ENCODE results near the gene CRB3.

CRB3 gene, protein sequence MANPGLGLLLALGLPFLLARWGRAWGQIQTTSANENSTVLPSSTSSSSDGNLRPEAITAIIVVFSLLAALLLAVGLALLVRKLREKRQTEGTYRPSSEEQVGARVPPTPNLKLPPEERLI

DNA sequence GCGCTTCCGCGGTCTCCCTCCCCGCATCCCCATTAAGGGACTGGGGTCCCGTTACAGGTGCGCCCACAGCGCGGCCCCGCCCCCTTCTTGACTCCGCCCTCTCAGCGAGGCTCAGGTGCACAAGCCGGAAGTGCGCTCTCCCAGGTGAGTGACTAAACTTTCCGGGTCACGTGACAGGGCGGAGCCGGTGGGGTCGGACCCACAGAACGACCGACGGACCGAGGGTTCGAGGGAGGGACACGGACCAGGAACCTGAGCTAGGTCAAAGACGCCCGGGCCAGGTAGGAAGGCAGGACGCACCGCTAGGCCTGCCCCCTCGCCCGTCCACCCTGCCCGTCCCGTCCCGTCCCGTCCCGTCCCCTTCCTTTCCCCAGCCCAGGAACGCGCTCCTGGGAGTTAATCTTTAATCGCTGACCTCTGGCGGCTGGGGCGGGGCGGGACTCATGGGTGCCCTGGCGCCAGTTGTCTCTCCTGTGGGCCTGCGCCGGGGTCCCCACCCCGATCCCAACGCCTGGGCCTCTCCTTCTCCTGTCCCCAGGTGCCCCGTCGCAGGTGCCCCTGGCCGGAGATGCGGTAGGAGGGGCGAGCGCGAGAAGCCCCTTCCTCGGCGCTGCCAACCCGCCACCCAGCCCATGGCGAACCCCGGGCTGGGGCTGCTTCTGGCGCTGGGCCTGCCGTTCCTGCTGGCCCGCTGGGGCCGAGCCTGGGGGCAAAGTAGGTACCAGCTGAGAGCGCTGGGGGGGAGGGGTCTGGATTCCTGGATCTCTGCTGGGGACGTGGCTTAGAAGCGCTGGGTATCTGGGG is at the start of gene CRB3:
Gene CRB3, plus strand, starts transcription at position 202 of the 804 bp plus-strand sequence. Its CDS starts 431 bp downstream, at position 633.
- Histone ChIP-seq H3K4me3 (ENCODE audit: low read depth in 1 of 2, low read length in 2 of 2) (peak within 1 kb of the TSS; percentile 61 to 74), H3K9ac (ENCODE audit: low read depth in 1 of 2, low read length in 2 of 2) (peak within 1 kb of the TSS; percentile 74 to 95), H3K9me3 (ENCODE audit: control insufficient read depth in 1 of 2, low read length in 2 of 2) (no peaks in the 10 kb centered on the region), H3K36me3 (ENCODE audit: control insufficient read depth in 1 of 2, insufficient read depth in 2 of 2, low read length in 2 of 2) (peaks cover 6 to 19% of the 10 kb centered on the region in 2 donors), H3K27me3 (ENCODE audit: control insufficient read depth in 1 of 2, insufficient read depth in 2 of 2, low read length in 2 of 2) (no peaks in the 10 kb centered on the region), H3K4me1 (ENCODE audit: control insufficient read depth in 1 of 2, insufficient read depth in 2 of 2, low read length in 2 of 2) (peaks cover 5 to 13% of the 10 kb centered on the region in 2 donors), H3K27ac (ENCODE audit: low read depth, low read length) (peak within 1 kb of the TSS; percentile 87)

- Histone ChIP-seq H3K9ac (ENCODE audit: low read depth in 1 of 2, low read length in 2 of 2) (no peak overlapping the region), H3K4me3 (ENCODE audit: low read depth in 1 of 2, low read length in 2 of 2) (no peak overlapping the region), H3K27me3 (ENCODE audit: control insufficient read depth in 1 of 2, insufficient read depth in 2 of 2, low read length in 2 of 2) (no peaks in the 10 kb centered on the region), H3K4me1 (ENCODE audit: control insufficient read depth in 1 of 2, insufficient read depth in 2 of 2, low read length in 2 of 2) (peaks cover 0 to 7% of the 10 kb centered on the region in 2 donors), H3K36me3 (ENCODE audit: control insufficient read depth in 1 of 2, insufficient read depth in 2 of 2, low read length in 2 of 2) (peaks cover 42 to 55% of the 10 kb centered on the region in 2 donors), H3K9me3 (ENCODE audit: control insufficient read depth in 1 of 2, low read length in 2 of 2) (no peaks in the 10 kb centered on the region), H3K27ac (ENCODE audit: low read depth, low read length) (no peak overlapping the region)
These were observed 49.1 kb upstream of the CRB3 start for GRCh38 chr19:6414793-6415590.

GRCh38 chr19:6415591-6416190 is 48.4 kb upstream of the CRB3 start:
- Histone ChIP-seq H3K4me1 (ENCODE audit: control insufficient read depth in 1 of 2, insufficient read depth in 2 of 2, low read length in 2 of 2) (peaks cover 0 to 7% of the 10 kb centered on the region in 2 donors), H3K27ac (ENCODE audit: low read depth, low read length) (no peak overlapping the region), H3K9ac (ENCODE audit: low read depth in 1 of 2, low read length in 2 of 2) (no peak overlapping the region), H3K9me3 (ENCODE audit: control insufficient read depth in 1 of 2, low read length in 2 of 2) (no peaks in the 10 kb centered on the region), H3K4me3 (ENCODE audit: low read depth in 1 of 2, low read length in 2 of 2) (no peak overlapping the region), H3K27me3 (ENCODE audit: control insufficient read depth in 1 of 2, insufficient read depth in 2 of 2, low read length in 2 of 2) (no peaks in the 10 kb centered on the region), H3K36me3 (ENCODE audit: control insufficient read depth in 1 of 2, insufficient read depth in 2 of 2, low read length in 2 of 2) (peaks cover 42 to 62% of the 10 kb centered on the region in 2 donors)

DNA sequence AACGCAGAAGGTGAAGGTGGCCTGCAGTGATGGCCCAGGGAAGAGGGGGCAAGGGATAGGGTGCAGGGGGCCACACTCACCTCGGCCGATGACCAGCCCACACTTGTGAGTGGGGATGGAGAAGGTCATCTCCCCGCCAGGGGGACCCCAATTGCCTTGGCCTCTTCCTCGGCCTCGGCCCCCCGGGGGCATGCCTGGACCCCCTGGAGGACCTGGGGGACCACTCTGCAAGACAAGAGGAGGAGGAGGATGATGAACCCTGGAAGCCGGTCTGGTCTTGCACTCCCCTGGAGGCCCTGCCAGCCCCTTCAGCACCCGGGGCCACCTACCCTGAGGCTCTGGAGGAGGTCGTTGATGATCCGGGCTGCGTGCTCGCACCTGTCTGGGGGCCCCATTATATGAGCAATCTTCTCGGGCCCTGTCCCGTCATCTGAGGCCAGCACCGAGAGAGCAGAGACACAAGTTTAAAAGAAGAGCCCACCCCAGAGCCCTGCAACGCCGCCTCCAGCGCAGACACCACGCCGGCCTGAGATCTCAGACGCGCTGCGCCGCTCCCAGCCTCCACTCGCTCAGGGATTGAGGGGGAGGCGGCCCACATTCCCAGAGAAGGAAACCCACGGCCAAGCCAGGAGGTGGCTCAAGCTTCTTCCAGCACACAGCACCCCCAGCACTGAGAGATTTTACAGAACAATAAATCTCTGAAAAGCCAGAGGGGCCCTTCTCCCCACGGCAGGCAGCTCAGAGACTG is 47.2 kb upstream of the CRB3 start:
- Histone ChIP-seq H3K4me3 (ENCODE audit: low read depth in 1 of 2, low read length in 2 of 2) (no peak overlapping the region), H3K27me3 (ENCODE audit: control insufficient read depth in 1 of 2, insufficient read depth in 2 of 2, low read length in 2 of 2) (no peaks in the 10 kb centered on the region), H3K4me1 (ENCODE audit: control insufficient read depth in 1 of 2, insufficient read depth in 2 of 2, low read length in 2 of 2) (peaks cover 0 to 7% of the 10 kb centered on the region in 2 donors), H3K9me3 (ENCODE audit: control insufficient read depth in 1 of 2, low read length in 2 of 2) (no peaks in the 10 kb centered on the region), H3K36me3 (ENCODE audit: control insufficient read depth in 1 of 2, insufficient read depth in 2 of 2, low read length in 2 of 2) (peaks cover 42 to 74% of the 10 kb centered on the region in 2 donors), H3K9ac (ENCODE audit: low read depth in 1 of 2, low read length in 2 of 2) (no peak overlapping the region), H3K27ac (ENCODE audit: low read depth, low read length) (no peak overlapping the region)

- no peak overlapping the region for H3K9ac ChIP-seq (ENCODE audit: low read depth in 1 of 2, low read length in 2 of 2)
- H3K27me3 ChIP-seq (ENCODE audit: control insufficient read depth in 1 of 2, insufficient read depth in 2 of 2, low read length in 2 of 2): no peaks in the 10 kb centered on the region
- peaks cover 42 to 75% of the 10 kb centered on the region in 2 donors for H3K36me3 ChIP-seq (ENCODE audit: control insufficient read depth in 1 of 2, insufficient read depth in 2 of 2, low read length in 2 of 2)
- H3K4me1 ChIP-seq (ENCODE audit: control insufficient read depth in 1 of 2, insufficient read depth in 2 of 2, low read length in 2 of 2): peaks cover 10 to 12% of the 10 kb centered on the region in 2 donors
- no peak overlapping the region for H3K27ac ChIP-seq (ENCODE audit: low read depth, low read length)
- H3K9me3 ChIP-seq (ENCODE audit: control insufficient read depth in 1 of 2, low read length in 2 of 2): no peaks in the 10 kb centered on the region
- no peak overlapping the region for H3K4me3 ChIP-seq (ENCODE audit: low read depth in 1 of 2, low read length in 2 of 2)
These were observed 46.1 kb upstream of the CRB3 start for GRCh38 chr19:6417713-6418561.

- no peak overlapping the region for H3K27ac ChIP-seq (ENCODE audit: low read depth, low read length)
These were observed 45.5 kb upstream of the CRB3 start for GRCh38 chr19:6418562-6418932.

DNA sequence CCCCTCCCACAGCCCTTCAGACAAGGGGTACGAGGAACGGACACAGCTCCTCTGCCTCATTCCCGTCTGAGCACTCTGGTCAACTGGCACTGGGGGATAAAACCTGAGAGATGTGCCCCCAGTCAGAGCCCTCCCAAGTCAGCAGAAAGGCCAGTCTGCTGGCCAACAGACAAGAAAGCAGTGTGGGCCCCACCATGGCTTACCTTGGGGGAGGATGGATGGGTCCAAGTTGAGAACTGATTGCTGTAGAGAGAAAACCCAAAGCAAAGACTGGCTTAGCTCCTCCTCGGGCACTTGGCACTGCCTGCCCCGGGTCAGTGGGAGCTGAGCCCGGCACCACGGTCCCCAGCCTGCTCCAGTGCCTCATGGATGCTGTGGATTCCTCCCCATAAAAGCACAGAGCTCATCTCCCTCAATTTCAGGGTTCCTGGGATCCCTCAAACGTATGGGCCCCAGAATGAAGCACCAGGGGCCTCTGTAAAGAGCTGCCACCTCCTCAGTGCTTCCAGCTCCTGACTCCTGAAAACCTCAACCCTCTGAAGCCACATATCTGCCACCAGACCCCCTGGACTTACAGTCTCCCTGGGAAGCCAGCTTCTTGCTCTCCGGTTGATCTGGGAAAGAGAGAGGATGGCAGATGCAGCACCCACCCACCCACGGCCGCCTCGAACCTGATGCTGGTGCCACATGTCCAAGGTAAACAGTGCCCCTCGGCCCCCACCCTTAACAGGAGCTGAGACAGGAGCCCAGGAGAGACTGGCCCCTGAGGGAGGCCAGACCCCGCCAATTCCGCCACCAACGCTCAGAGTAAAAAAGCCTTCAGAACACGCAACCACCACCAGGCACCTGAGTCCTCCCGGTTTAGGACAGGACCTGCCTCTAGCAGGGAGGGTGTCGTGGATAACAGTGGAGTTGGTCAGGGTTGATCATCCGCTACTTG is 42.7 kb upstream of the CRB3 start:
- Histone ChIP-seq H3K4me1 (ENCODE audit: control insufficient read depth in 1 of 2, insufficient read depth in 2 of 2, low read length in 2 of 2) (peaks cover 21 to 25% of the 10 kb centered on the region in 2 donors), H3K9ac (ENCODE audit: low read depth in 1 of 2, low read length in 2 of 2) (no peak overlapping the region), H3K27me3 (ENCODE audit: control insufficient read depth in 1 of 2, insufficient read depth in 2 of 2, low read length in 2 of 2) (no peaks in the 10 kb centered on the region), H3K9me3 (ENCODE audit: control insufficient read depth in 1 of 2, low read length in 2 of 2) (no peaks in the 10 kb centered on the region), H3K27ac (ENCODE audit: low read depth, low read length) (no peak overlapping the region), H3K4me3 (ENCODE audit: low read depth in 1 of 2, low read length in 2 of 2) (no peak overlapping the region), H3K36me3 (ENCODE audit: control insufficient read depth in 1 of 2, insufficient read depth in 2 of 2, low read length in 2 of 2) (peaks cover 30 to 56% of the 10 kb centered on the region in 2 donors)

More at GRCh38 chr19:6418562-6418932, 45.5 kb upstream of the CRB3 start:
- Histone ChIP-seq H3K4me1 (ENCODE audit: control insufficient read depth in 1 of 2, insufficient read depth in 2 of 2, low read length in 2 of 2) (peaks cover 16 to 18% of the 10 kb centered on the region in 2 donors), H3K4me3 (ENCODE audit: low read depth in 1 of 2, low read length in 2 of 2) (no peak overlapping the region), H3K9me3 (ENCODE audit: control insufficient read depth in 1 of 2, low read length in 2 of 2) (no peaks in the 10 kb centered on the region), H3K27me3 (ENCODE audit: control insufficient read depth in 1 of 2, insufficient read depth in 2 of 2, low read length in 2 of 2) (no peaks in the 10 kb centered on the region), H3K9ac (ENCODE audit: low read depth in 1 of 2, low read length in 2 of 2) (no peak overlapping the region), H3K36me3 (ENCODE audit: control insufficient read depth in 1 of 2, insufficient read depth in 2 of 2, low read length in 2 of 2) (peaks cover 42 to 75% of the 10 kb centered on the region in 2 donors)

- peak overlapping the region; percentile 91 to 96 for H3K4me3 ChIP-seq (ENCODE audit: low read depth in 1 of 2, low read length in 2 of 2)
These were observed 40.4 kb upstream of the CRB3 start for GRCh38 chr19:6423499-6424194.

More at GRCh38 chr19:6423499-6424194, 40.4 kb upstream of the CRB3 start:
- no peaks in the 10 kb centered on the region for H3K27me3 ChIP-seq (ENCODE audit: control insufficient read depth in 1 of 2, insufficient read depth in 2 of 2, low read length in 2 of 2)
- peak overlapping the region; percentile 22 for H3K27ac ChIP-seq (ENCODE audit: low read depth, low read length)
- H3K9me3 ChIP-seq (ENCODE audit: control insufficient read depth in 1 of 2, low read length in 2 of 2): no peaks in the 10 kb centered on the region
- H3K36me3 ChIP-seq (ENCODE audit: control insufficient read depth in 1 of 2, insufficient read depth in 2 of 2, low read length in 2 of 2): peaks cover 11 to 33% of the 10 kb centered on the region in 2 donors
- H3K4me1 ChIP-seq (ENCODE audit: control insufficient read depth in 1 of 2, insufficient read depth in 2 of 2, low read length in 2 of 2): peaks cover 21 to 25% of the 10 kb centered on the region in 2 donors
- peak overlapping the region; percentile 75 to 82 for H3K9ac ChIP-seq (ENCODE audit: low read depth in 1 of 2, low read length in 2 of 2)

Measured in duodenal mucosa (tissue), 2 donors.